ENCODE data around the gene KLHL36. TPM values are rescaled to one million over a fixed set of nuclear protein-coding genes. Genes with fewer than 3 reads are reported as not detected.

The KLHL36 gene
- total RNA-seq, 4 donors from 2014 or later: 49.0 to 73.0 (median 65.8) TPM

GRCh38 chr16:84680165-84680842 lies 32.0 kb downstream of the KLHL36 start:
- 86 to 91% methylated on average over 10 of the region's 10 CpGs for WGBS, 2 donors
- no peak overlapping the region for H3K4me3 ChIP-seq (ENCODE audit: low read depth, poor library complexity, severe bottlenecking)
- DNase-seq (ENCODE audit: low spot score in 2 of 2): no peak
- TF ChIP-seq POLR2A (IDR thresholded peaks at IDR 0.05): no peak
- TF ChIP-seq CTCF (IDR thresholded peaks at IDR 0.05): no peak
- intact Hi-C loops (cut with DNase I; ENCODE audit: low total_unique reads): no loop called here

GRCh38 chr16:84680843-84681629 lies 32.7 kb downstream of the KLHL36 start:
- 92 to 95% methylated on average over 4 of the region's 4 CpGs for WGBS, 2 donors
- no peak overlapping the region for H3K4me3 ChIP-seq (ENCODE audit: low read depth, poor library complexity, severe bottlenecking)
- no peak for DNase-seq (ENCODE audit: low spot score in 2 of 2)
- intact Hi-C loops (cut with DNase I; ENCODE audit: low total_unique reads): no loop called here
- TF ChIP-seq POLR2A (IDR thresholded peaks at IDR 0.05) (no peak), CTCF (IDR thresholded peaks at IDR 0.05) (no peak)

DNA sequence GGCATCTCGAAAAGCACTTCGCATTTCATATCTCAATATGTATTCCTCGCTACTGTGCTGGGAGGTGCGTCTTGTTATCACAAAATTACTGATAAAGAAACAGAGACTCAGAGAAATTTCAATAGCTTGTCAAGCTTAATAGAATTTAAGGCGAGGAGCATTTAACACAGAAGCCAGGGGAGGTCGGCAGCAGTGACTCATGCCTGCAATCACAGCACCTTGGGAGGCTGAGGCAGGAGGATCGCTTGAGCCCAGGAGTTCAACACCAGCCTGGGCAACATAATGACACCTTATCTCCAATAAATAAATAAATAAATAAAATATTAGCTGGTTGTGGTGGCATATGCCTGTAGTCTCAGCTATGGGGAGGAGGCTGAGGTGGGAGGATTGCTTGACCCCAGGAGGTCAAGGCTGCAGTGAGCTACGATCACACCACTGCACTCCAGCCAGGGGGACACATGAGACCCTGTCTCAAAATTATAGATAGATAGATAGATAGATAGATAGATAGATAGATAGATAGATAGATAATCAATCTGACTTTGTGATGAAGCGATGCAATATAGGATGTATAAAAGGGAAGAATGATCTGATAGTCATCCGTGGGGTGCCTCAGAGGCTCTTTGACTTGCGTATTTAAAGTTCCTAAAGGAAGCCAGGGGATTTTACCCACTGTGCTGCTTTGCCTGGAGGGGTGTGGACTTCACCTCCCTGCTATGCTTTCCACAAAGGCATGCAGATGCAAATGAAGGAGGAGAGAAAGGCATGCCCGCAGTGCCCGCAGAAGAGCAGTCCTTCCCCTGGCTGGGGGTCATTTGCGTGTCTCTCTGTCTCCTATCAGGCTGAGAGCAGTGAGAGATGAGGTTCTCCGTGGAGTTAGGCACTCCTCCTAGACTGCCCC lies 35.6 kb downstream of the KLHL36 start:
- intact Hi-C loops (cut with DNase I; ENCODE audit: low total_unique reads): no loop called here
- TF ChIP-seq POLR2A (IDR thresholded peaks at IDR 0.05) (no peak), CTCF (IDR thresholded peaks at IDR 0.05) (no peak)
- DNase-seq (ENCODE audit: low spot score in 2 of 2): peak in 1 of 2 donors; percentile 49
- H3K4me3 ChIP-seq (ENCODE audit: low read depth, poor library complexity, severe bottlenecking): no peak overlapping the region
- WGBS, 2 donors: 70 to 74% methylated on average over 15 of the region's 15 CpGs

GRCh38 chr16:84684592-84684965 lies 36.3 kb downstream of the KLHL36 start:
- no peak overlapping the region for H3K4me3 ChIP-seq (ENCODE audit: low read depth, poor library complexity, severe bottlenecking)
- 92 to 94% methylated on average over 4 of the region's 4 CpGs for WGBS, 2 donors
- TF ChIP-seq POLR2A (IDR thresholded peaks at IDR 0.05) (no peak), CTCF (IDR thresholded peaks at IDR 0.05) (no peak)
- intact Hi-C loops (cut with DNase I; ENCODE audit: low total_unique reads): no loop called here
- DNase-seq (ENCODE audit: low spot score in 2 of 2): no peak

DNA sequence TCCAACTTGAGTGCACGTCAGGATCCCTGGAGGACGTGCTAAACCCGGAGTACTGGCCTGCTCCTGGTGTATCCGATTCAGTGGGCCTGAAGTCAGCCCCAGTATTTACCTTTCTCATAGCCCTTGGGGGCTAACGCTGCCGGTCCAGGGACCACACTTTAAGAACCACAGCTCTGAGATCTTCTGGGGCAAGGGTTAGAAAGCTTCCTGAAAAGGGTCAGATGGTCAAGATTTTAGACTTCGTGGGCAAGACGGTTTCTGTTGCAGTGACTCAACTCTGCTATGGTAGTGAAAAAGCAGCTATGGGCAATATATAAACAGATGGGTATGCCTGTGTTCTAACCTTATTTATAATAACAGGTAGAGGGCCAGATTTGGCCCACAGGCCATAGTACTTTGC lies 36.9 kb downstream of the KLHL36 start:
- DNase-seq (ENCODE audit: low spot score in 2 of 2): peak in 1 of 2 donors; percentile 15
- H3K4me3 ChIP-seq (ENCODE audit: low read depth, poor library complexity, severe bottlenecking): no peak overlapping the region
- TF ChIP-seq POLR2A (IDR thresholded peaks at IDR 0.05) (no peak), CTCF (IDR thresholded peaks at IDR 0.05) (no peak)
- WGBS, 2 donors: 87 to 88% methylated on average over 8 of the region's 8 CpGs
- intact Hi-C loops (cut with DNase I; ENCODE audit: low total_unique reads): no loop called here

All from lower leg skin (tissue), 4 donors.